ENCODE measurements around the gene SUSD3.
"Not testable (repeated sequence)": the region's sequence is repeated elsewhere in the genome, so short reads cannot be mapped to it uniquely, and the experiment has no call there.

The SUSD3 gene

DNA sequence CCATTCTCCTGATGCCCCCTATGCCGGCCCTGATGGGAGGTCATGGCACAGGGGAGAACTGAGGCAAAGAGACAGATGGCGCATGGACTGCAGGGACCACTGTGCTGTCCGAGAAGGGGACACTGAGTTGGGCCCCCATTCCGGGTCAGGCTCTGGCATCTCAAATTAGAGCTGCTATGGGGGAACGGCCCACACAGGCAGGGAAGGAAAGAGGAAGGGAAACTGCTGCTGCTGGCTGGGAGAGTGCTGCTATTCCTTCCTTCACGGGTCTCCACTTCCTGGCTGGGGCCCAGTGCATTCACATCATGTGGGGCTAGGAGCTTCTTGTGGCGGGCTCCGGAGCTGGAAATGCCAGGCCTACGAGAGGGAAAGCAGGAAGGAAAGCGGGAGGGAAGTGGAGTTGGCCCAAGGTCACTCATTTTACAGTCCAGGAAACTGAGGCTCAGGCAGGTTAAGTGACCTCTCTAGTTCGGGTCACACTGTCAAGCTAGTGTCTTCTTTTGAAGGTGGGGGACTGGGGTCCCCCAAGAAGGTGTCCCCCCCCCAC is 36.2 kb downstream of the SUSD3 start:
- DNase-seq: no peak

DNA sequence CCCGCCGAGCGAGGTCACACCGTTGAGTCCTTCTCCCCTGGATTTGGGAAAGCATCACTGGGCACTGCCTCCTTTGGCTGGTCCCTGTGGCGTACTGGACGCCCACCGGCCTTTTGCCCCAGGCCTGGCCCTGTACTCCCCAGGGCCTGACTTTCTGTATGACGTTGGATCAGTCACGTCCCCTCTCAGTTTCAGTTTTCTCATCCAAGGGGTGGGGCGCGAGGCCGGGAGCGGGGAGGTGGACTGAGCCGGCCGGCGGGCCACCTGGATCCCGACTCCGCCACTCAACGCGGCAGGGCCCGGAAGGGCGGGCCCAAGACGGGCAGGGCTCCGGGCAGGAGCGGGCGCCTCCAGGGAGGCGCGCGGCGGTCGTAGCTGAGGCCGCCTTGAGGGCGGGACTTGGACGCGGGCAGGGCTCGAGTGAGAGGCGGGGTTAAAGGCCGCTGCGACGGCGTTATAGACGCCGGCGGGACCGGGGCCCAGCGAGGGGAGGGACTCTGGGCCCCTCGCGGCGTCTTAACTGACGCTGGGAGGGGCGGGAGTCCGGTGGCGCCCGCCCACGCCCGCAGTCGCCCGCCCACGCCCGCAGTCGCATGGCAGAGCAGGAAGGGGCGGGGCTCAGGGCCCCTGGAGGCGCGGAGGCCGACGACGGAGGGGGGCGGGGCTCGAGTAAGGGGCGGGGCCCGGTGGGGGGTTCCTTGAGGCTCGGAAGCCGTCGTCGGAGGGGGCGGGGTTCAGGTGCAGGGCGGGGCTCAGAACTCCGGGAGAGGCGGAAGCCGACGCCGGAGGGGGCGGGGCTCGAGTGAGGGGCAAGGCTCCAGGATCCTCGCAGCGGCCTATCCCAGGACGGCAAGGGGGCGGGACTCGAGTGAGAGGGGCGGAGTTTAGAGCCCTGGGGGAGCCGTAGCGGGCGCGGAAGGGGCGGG is 37.0 kb downstream of the SUSD3 start:
- peak; percentile 100 for DNase-seq

DNA sequence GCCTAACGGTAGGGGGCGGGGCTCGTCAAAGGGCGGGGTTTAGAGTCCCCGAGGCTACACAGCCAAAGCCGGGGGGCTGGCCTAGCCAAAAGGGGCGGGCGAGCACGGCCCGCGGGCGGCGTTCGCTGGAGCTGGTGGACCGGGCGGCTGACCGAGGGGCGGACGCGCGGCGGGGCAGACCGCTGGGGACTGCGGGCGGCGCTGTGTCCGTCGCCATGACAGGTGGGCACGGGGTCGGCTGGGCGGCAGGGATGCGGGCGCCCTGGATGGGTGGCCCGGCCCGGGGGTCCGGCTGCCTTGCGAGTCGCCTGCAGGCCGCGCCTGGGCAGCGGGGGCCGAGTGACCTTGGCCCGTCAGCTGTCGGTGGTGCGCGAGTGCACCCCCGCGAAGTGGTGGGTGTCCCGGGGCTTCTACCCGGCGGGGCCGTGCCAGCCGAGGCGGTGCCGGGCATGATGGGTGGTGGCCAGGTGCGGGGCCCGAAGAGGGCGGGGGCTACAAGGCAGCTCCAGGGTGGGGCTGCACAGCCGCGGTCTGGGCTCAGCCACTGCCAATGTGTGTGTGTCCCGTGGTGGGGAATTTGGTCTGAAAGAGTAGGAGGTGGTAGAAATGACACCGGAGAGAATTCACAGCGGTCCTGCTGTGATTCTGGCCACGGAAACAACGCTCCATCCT is 37.8 kb downstream of the SUSD3 start, which contains the start of gene CARD19:
Gene CARD19, plus strand, starts transcription at position 87 of the 672 bp plus-strand sequence. Its CDS starts 129 bp downstream, at position 216.
- peak in 1 of 2 donors; percentile 32 for DNase-seq

DNA sequence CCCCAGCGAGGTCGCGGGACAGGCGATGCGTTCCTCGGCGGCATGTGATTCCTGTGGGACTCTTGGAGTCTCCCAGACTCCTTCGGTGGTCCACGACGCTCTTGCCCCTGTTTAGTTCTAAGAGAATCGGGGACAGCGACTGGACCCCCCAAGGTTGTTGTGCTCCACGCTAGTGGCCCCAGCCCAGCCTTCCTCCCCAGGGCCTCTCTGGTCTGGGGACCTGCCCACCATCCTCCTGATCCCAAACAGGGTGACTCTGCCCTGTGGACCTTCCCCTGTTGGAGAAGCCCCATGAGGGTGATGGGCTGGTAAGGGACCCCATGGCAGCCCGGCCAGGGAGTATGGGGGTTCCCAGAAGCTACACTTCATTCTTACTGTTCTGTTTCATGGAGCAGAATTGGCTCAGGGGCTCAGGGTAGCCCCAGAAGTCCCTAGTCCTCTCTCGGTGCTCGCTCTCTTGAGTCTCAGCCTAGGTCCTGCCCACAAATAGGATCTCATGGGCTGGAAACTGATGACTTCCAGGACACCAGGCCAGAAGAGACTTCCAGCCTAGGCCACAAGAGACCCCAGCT is 38.4 kb downstream of the SUSD3 start:
- DNase-seq: no peak

DNA sequence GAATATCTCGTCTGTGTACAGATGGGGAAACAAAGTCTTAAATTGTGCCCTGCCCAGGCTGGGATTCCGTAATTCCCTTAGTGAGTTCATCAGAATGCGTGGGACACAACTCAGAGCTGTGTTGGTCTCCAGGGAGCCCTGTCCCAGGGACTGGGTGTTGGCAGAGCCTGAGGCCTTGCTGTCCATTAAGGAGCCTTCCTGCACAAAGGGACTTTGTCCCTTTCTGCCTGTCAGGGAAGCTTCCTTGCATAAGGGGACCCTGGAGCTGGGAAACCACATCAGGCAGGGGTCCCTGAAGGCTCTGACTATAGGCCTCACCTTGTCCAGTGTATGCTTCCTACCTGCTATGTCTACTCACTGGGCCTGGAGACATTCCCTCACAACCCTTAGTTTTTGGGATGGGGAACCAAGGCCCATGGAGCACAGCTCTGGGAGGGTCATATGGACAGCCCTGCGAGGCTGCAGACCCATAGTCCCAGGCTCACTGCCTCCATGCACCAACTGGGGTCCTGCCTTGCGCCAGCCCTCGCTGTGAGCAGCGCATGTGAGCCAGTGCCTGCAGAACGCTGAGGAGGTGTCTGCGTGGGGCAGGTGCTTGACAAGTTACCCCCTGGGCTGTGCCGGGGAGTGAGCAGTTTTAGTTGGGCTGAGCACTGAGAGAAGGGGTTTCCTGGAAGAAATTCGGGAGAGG is 39.2 kb downstream of the SUSD3 start:
- DNase-seq: no peak

DNA sequence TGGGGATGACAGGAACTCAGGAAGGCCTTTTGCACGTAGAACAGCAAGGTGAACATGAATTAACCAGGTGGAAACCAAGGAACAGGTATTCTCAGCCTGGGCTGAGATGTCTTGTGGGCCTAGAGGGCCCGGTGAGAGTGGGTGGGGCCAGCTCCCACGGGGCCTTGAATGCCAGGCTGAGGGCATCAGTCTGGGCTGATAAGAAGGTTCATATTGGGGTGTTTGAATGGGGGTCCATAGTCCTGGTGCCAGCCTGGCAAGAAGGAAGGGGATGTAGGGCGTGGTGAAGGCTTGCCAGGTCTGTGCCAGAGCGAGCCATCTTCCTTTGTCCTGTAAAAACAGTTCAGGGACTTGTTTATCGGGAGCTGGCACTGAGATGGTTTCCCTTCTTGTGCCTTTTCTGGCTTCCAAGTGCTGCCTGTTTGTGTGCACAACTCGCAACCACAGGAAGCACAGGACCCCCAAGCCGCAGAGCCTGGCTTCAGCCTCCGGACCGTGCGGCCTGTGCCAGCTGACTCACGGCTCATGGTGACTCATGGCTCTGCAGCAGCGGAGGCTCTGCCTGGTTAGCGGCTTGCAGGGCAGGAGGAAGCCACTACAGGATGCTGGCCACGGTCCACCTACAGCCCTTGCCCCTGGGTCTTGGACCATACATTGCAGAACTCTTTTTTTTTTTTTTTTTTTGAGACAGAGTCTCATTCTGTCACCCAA is 39.9 kb downstream of the SUSD3 start:
- DNase-seq: peak; percentile 49 to 50

DNA sequence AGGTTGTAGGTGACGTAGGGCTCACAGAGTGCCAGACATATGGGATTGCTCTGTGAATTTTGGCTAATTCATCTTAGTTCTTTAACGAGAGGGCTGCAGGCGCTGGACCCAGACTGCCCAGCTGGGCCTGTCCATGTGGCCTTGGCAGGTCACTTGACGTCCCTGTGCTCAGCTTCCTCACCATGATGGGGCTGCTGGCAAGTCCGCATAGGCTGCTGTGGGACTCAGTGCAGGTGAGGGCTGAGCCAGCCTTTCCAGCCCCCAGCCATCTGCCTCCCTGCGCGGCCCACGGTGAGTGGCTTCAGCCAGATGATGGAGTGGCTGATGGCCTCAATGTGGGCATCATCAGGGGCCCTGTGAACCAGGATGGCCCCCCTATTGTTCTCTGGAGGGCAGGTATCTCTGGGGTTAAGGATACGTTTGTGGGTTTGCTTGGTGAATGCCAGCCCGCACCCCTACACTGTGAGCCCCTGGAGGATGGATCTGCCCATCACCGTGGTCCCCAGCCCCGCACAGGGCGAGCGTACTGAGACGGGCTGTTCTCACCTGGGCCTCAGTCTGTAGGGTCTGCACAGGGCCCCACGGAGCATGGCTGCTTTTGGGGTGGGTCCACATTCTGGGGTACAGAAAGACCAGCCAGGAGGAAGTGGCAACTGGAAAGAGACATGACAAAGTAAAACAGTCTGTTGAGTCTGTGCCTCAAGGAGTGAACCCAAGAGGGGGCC is 41.2 kb downstream of the SUSD3 start:
- no peak for DNase-seq

DNA sequence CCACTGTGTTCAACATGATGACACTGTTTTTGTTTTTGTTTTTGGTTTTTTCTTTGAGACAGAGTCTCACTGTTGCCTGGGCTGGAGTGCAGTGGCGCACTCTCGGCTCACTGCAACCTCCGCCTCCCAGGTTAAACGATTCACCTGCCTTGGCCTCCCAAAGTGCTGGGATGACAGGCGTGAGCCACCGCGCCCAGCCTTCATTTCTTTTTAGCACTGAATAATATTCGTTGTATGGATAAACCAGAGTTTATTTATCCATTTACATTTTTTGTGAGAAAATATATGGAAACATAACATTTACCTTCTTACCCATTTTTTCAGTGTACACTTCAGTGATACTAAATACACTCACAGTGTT is 41.8 kb downstream of the SUSD3 start:
- DNase-seq: no peak

DNA sequence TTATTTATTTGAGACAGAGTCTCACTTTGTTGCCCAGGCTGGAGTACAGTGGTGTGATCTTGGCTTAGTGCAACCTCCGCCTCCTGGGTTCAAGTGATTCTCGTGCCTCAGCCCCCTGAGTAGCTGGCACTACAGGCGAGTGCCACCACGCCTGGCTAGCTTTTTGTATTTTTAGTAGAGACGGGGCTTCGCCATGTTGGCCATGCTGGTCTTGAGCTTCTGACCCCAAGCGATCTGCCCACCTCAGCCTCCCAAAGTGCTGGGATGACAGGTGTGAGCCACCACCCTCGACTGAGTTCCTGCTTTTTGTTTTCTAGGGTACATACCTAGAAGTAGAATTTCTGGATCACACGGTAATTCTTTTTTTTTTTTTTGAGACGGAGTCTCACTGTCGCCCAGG is 42.6 kb downstream of the SUSD3 start:
- DNase-seq: not testable (repeated sequence)

DNA sequence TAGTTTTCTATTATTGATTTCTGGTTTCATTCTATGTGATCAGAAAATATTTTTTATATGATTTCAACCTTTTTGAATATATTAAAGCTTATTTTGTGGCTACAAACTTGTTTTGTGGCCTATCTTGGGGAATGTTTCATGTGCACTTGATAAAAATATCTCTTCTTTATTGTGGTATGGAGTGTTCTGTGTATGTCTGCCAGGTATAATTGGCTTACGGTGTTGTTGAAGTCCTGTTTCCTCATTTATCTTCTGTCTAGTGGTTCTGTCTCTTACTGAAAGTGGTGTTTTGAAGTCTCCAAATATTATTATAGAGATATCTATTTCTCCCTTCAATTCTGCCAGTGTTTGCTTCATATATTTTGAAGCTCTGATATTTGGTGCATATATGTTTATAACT is 47.1 kb downstream of the SUSD3 start:
- no peak for DNase-seq

DNA sequence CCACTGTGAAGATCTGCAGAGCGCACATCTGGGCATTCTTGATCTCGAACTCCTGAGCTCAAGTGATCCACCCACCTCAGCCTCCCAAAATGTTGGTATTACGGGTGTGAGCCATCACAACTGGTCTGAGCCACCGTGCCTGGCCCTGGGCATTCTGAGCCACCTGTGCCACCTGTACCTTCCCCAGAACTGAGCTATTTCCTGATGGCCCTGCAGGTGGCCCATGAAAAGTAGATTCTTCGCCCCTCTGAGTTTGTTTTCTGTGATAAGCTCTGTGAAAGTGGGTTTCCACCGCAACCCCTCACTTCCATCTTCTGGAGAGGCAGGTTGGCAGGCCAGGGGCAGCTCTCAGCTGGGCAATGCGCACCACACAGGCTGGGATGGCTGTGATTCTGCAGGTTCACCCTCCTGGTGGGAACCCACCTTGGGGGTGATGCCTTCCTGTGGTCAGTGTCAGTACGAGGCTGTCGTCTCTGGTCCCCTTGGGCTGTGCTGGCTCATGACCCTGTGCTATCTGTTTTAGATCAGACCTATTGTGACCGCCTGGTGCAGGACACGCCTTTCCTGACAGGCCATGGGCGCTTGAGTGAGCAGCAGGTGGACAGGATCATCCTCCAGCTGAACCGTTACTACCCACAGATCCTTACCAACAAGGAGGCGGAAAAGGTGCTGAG is 48.8 kb downstream of the SUSD3 start:
- no peak for DNase-seq

DNA sequence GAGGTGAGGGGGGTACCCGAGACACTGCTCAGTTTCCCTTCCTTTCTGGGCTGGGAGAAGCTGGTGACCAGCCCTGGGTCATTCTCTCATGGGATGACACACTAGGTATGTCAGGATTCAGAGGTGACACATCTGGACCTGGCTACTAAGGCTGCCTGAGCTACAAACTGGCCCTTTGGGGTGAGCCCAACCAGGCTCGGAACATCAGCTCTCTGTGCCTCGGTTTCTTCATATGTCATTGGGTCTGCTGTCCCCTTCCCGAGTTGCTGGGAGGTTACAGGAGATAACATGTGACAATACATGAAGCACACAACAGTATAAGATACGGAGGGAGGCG is 49.3 kb downstream of the SUSD3 start:
- DNase-seq: no peak

DNA sequence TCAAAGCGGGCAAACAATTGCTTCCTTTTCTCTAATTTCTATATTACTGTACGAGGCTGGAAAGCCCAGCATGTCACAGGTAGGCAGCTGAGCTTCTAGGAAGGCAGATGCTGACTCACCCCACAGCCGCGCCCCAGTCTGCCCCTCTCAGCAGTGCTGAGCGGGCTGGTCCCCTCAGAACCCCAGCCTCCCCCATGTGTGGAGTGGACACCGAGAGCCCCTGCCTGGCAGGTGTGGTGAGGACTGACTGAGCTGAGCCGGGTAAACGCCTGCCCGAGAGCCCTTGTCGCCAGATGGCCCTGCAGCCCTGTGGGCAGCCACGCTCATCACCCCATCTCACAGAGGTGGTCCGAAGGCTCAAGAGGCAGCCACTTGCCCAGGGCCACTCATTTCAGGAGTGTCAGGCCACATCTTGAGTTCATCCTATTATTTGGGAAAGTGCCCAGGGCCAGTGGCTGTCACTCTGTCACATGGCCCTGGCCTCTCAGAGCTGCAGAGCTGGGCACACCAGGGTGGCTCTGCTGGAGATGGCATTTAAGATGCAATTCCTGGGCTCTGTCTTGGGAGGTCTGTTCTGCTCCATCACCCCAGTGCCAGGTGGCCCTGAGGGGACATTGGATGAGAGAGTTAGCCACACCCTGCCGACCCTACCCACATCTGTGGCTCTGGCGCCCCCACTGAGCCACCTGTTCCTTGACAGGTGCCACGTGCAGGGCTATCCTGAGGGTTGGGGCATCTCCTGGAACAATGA is 50.0 kb downstream of the SUSD3 start:
- no peak for DNase-seq

DNA sequence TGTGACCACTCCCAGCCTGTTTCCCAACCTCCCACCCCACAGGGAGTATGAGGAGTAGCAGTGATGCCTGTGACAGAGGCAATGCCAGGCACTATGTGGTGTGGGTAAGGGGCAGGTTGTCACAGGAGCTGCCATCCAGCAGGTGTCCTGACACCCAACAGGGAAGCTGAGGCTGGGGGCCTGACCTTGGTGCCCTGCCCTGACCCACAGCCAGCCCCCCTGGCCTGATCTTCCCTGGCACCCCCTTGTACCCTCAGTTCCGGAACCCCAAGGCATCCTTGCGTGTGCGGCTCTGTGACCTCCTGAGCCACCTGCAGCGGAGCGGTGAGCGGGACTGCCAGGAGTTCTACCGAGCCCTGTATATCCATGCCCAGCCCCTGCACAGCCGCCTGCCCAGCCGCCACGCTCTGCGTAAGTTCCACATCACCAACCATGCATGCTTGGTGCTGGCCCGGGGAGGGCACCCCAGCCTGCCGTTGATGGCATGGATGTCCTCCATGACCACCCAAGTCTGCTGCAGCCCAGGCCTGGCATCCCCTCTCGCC is 51.9 kb downstream of the SUSD3 start:
- DNase-seq: no peak

DNA sequence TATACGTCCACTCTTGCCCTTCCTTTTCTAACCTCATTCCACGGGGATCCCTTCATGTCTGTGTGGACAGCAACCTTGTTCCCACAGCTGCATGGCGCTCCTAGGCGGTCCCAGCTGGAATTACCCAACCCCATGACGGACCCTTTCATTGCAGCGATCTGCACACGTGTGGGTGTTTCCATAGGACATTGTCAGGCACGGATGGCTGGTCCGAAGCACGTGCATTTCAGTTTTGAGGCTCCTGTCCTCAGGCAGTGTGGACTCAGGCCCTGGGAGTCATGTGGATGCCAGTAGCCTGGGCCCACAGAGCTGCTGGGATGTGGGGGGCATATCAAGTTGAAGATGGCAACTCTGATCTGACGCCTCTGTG is 52.5 kb downstream of the SUSD3 start:
- DNase-seq: no peak

DNA sequence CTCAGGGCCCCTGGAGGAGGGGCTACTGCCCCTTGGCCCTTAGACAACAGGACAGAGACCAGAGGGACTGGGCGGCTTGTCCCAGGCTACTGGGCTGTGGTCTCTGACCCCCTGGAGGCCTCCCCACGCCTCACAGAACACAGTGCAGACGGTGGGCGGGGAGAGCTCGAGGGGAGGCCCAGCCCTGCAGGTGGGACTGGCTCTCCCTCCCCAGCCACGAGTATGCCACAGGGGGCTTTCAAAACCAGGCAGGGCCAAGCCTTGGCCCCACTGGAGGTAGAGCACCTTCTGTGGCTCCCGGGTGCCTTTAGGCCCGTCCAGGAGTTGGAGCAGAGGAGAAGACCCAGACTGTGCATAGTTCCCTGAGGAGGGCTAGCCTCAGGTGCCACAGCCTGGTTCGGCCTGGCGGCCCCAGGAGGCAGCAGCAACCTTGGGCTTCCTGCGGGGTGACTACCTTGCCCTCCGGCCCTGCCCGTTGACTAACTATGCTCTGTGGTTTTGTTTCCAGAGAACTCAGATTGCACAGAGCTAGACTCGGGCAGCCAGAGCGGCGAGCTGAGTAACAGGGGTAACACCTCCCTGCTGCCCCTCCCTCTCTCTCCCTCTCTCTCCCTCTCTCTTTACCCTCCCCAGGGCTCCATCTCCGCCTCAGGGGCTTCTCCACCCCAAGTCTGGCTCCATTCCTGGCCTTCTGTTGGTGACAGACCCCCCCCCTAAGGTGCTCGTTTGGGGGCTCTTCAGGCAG is 53.0 kb downstream of the SUSD3 start:
- no peak for DNase-seq

DNA sequence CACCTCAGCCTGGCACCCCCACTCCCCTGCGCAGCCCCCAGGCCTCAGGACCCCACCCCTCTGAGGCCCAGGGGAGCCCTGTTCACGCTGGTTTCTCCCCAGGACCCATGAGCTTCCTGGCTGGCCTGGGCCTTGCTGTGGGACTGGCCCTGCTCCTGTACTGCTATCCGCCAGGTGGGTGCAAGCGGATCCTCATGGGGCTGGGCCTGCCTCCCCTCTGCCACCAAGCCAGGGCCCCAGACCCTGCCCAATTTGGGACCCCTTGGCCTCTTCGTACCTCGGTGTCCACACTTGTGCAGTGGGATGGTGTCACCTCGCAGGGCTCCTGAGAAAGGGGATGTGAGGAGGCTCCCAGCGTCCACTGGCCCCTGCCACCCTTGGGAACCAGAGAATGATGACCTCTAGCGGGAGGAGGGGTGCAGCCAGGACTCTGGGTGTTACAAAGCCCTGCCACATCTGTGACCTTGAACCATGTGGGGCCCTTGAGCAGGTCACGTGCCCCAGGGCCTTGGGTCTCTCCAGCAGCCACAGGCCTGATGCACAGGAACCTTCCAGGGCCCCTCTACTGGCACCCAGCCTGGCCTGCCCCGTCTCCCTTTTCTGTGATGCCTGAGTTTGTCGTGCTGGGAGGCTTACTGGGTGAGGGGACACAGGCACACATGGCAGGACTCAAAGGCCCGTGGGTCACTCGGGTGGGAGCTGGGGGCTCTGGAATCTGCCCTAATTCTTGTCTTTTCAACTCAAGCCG is 53.8 kb downstream of the SUSD3 start:
- DNase-seq: no peak

DNA sequence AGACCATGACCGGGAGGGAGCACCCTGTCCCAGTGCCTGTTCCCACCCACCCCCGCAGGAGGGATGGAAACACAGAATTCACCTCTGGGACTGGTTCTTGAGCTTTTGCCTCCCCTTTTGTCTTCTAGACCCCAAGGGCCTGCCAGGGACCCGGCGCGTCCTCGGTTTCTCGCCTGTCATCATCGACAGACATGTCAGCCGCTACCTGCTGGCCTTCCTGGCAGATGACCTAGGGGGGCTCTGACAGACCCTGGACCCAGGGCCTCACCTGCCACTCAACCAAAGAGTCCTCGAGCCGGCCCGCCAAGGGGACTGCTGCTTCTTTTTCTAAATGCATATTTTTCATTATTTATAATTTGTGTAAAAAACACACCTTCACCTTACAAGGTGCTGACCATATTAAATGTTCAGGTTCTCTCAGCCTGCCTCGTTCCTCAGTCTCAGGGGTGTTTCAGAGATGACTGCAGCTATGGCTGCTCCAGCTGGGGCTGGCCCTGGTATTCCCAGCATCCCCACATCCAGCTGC is 54.4 kb downstream of the SUSD3 start:
- no peak for DNase-seq

All from stimulated activated CD4-positive, alpha-beta T cell treated with anti-CD3 and anti-CD28 coated beads, Interleukin-2, amount 100 ng/mL, for 48 hours (primary cell).